ENCODE data around the gene COL27A1.

Gene COL27A1

GRCh38 chr9:114227288-114228015 lies 72.1 kb downstream of the COL27A1 start:
- no peak for DNase-seq (ENCODE audit: low read depth)

- no peak for DNase-seq (ENCODE audit: low read depth)
Measured at GRCh38 chr9:114228016-114228808, 72.9 kb downstream of the COL27A1 start.

GRCh38 chr9:114229295-114229694 lies 74.0 kb downstream of the COL27A1 start:
- no peak for DNase-seq (ENCODE audit: low read depth)

- no peak for DNase-seq (ENCODE audit: low read depth)
Measured at GRCh38 chr9:114230068-114230467, 74.7 kb downstream of the COL27A1 start.

- DNase-seq (ENCODE audit: low read depth) = no peak
Measured at GRCh38 chr9:114231273-114231672, 75.9 kb downstream of the COL27A1 start.

- no peak for DNase-seq (ENCODE audit: low read depth)
Measured at GRCh38 chr9:114231719-114232449, 76.5 kb downstream of the COL27A1 start.

GRCh38 chr9:114233491-114234185 lies 78.3 kb downstream of the COL27A1 start:
- no peak for DNase-seq (ENCODE audit: low read depth)

GRCh38 chr9:114235033-114235661 lies 79.8 kb downstream of the COL27A1 start:
- peak; percentile 4 for DNase-seq (ENCODE audit: low read depth)

GRCh38 chr9:114236391-114237138 lies 81.2 kb downstream of the COL27A1 start:
- DNase-seq (ENCODE audit: low read depth) = no peak

GRCh38 chr9:114237247-114237646 lies 81.9 kb downstream of the COL27A1 start:
- no peak for DNase-seq (ENCODE audit: low read depth)

- no peak for DNase-seq (ENCODE audit: low read depth)
Measured at GRCh38 chr9:114237781-114238180, 82.4 kb downstream of the COL27A1 start.

- DNase-seq (ENCODE audit: low read depth) = no peak
Measured at GRCh38 chr9:114238472-114238871, 83.1 kb downstream of the COL27A1 start.

GRCh38 chr9:114238891-114239875 lies 83.8 kb downstream of the COL27A1 start:
- no peak for DNase-seq (ENCODE audit: low read depth)

GRCh38 chr9:114240216-114240615 lies 84.9 kb downstream of the COL27A1 start:
- no peak for DNase-seq (ENCODE audit: low read depth)

- no peak for DNase-seq (ENCODE audit: low read depth)
Measured at GRCh38 chr9:114240647-114241558, 85.6 kb downstream of the COL27A1 start.

GRCh38 chr9:114242837-114243236 lies 87.5 kb downstream of the COL27A1 start:
- DNase-seq (ENCODE audit: low read depth) = no peak

- DNase-seq (ENCODE audit: low read depth) = no peak
Measured at GRCh38 chr9:114243240-114243639, 87.9 kb downstream of the COL27A1 start.

- DNase-seq (ENCODE audit: low read depth) = no peak
Measured at GRCh38 chr9:114244570-114244969, 89.2 kb downstream of the COL27A1 start.

- no peak for DNase-seq (ENCODE audit: low read depth)
Measured at GRCh38 chr9:114246558-114246957, 91.2 kb downstream of the COL27A1 start.
